CD4-positive, alpha-beta T cell treated with Interleukin-21 for 1 hour (primary cell): ENCODE data around the gene TUT7.
A peak's percentile ranks its signal among the peaks of the same experiment; 100 is the strongest.
"Not testable (repeated sequence)": the region's sequence is repeated elsewhere in the genome, so short reads cannot be mapped to it uniquely, and the experiment has no call there.

Experiments
- DNase-seq: peaks from one replicate; pipeline ENCODE4 v3.0.0-alpha.2; 2020

Gene TUT7

GRCh38 chr9:86350006-86350760 lies 4.0 kb downstream of the TUT7 start:
- no peak for DNase-seq

GRCh38 chr9:86349271-86349670 lies 4.9 kb downstream of the TUT7 start:
- DNase-seq: no peak

GRCh38 chr9:86347991-86348390 lies 6.2 kb downstream of the TUT7 start:
- no peak for DNase-seq

- no peak for DNase-seq
These were observed 9.4 kb downstream of the TUT7 start for GRCh38 chr9:86344818-86345217.

GRCh38 chr9:86342269-86342668 lies 11.9 kb downstream of the TUT7 start:
- no peak for DNase-seq

GRCh38 chr9:86341007-86341491 lies 13.2 kb downstream of the TUT7 start:
- DNase-seq: no peak

- no peak for DNase-seq
These were observed 13.7 kb downstream of the TUT7 start for GRCh38 chr9:86340356-86341006.

- peak; percentile 57 for DNase-seq
These were observed 16.6 kb downstream of the TUT7 start for GRCh38 chr9:86337469-86338108.

GRCh38 chr9:86336058-86336457 lies 18.2 kb downstream of the TUT7 start:
- no peak for DNase-seq

- no peak for DNase-seq
These were observed 20.6 kb downstream of the TUT7 start for GRCh38 chr9:86333651-86334050.

GRCh38 chr9:86330186-86330585 lies 24.0 kb downstream of the TUT7 start:
- no peak for DNase-seq

- DNase-seq: no peak
These were observed 24.6 kb downstream of the TUT7 start for GRCh38 chr9:86329649-86330048.

GRCh38 chr9:86328156-86328555 lies 26.1 kb downstream of the TUT7 start:
- DNase-seq: no peak

- no peak for DNase-seq
These were observed 27.7 kb downstream of the TUT7 start for GRCh38 chr9:86326536-86326935.

GRCh38 chr9:86324901-86325300 lies 29.3 kb downstream of the TUT7 start:
- no peak for DNase-seq

GRCh38 chr9:86324308-86324707 lies 29.9 kb downstream of the TUT7 start:
- DNase-seq: no peak

- DNase-seq: no peak
These were observed 31.1 kb downstream of the TUT7 start for GRCh38 chr9:86322973-86323644.

GRCh38 chr9:86321373-86321772 lies 32.8 kb downstream of the TUT7 start:
- DNase-seq: no peak

GRCh38 chr9:86318187-86318586 lies 36.0 kb downstream of the TUT7 start:
- no peak for DNase-seq

GRCh38 chr9:86315078-86315477 lies 39.1 kb downstream of the TUT7 start:
- DNase-seq: no peak

- not testable (repeated sequence) for DNase-seq
These were observed 41.3 kb downstream of the TUT7 start for GRCh38 chr9:86312959-86313358.

- DNase-seq: no peak
These were observed 45.5 kb downstream of the TUT7 start for GRCh38 chr9:86308687-86309086.

- no peak for DNase-seq
These were observed 49.9 kb downstream of the TUT7 start for GRCh38 chr9:86304236-86304730.
